ENCODE results near the gene RHCG. TPM values are rescaled to one million over a fixed set of nuclear protein-coding genes. Genes with fewer than 3 reads are reported as not detected.

RHCG gene
- total RNA-seq, 2 donors from 2014 or later = not detected

GRCh38 chr15:89492111-89492641 lies 4.2 kb downstream of the RHCG start:
- H3K9me3 ChIP-seq = no peaks in the 10 kb centered on the region
- TF ChIP-seq CTCF (IDR thresholded peaks at IDR 0.05) = no peak
- peaks cover 0 to 8% of the 10 kb centered on the region in 2 donors for H3K4me1 ChIP-seq (ENCODE audit: control insufficient read depth in 1 of 2, low read depth in 2 of 2)
- H3K27me3 ChIP-seq (replicated peaks; ENCODE audit: insufficient read depth) = no peaks in the 10 kb centered on the region
- ATAC-seq (ENCODE audit: insufficient number of reproducible peaks, low FRiP score, low read depth) = no peak
- no peak for DNase-seq (ENCODE audit: low spot score)
- H3K4me3 ChIP-seq = no peak overlapping the region
- no peak overlapping the region for H3K27ac ChIP-seq
- H3K36me3 ChIP-seq = no peaks in the 10 kb centered on the region

GRCh38 chr15:89490814-89491315 lies 5.5 kb downstream of the RHCG start:
- Histone ChIP-seq H3K9me3 (no peaks in the 10 kb centered on the region), H3K27me3 (replicated peaks; ENCODE audit: insufficient read depth) (no peaks in the 10 kb centered on the region), H3K36me3 (no peaks in the 10 kb centered on the region), H3K27ac (no peak overlapping the region), H3K4me3 (no peak overlapping the region), H3K4me1 (ENCODE audit: control insufficient read depth in 1 of 2, low read depth in 2 of 2) (no peaks in the 10 kb centered on the region)
- ATAC-seq (ENCODE audit: insufficient number of reproducible peaks, low FRiP score, low read depth) (no peak), DNase-seq (ENCODE audit: low spot score) (no peak)
- TF ChIP-seq CTCF (IDR thresholded peaks at IDR 0.05) = no peak

- Histone ChIP-seq H3K27ac (no peak overlapping the region), H3K4me1 (ENCODE audit: control insufficient read depth in 1 of 2, low read depth in 2 of 2) (no peaks in the 10 kb centered on the region), H3K9me3 (no peaks in the 10 kb centered on the region), H3K36me3 (no peaks in the 10 kb centered on the region), H3K4me3 (no peak overlapping the region), H3K27me3 (replicated peaks; ENCODE audit: insufficient read depth) (no peaks in the 10 kb centered on the region)
- TF ChIP-seq CTCF (IDR thresholded peaks at IDR 0.05) = no peak
- DNase-seq (ENCODE audit: low spot score) (no peak), ATAC-seq (ENCODE audit: insufficient number of reproducible peaks, low FRiP score, low read depth) (no peak)
Observed at GRCh38 chr15:89490081-89490813, 6.1 kb downstream of the RHCG start.

- no peak for DNase-seq (ENCODE audit: low spot score)
- Histone ChIP-seq H3K27ac (no peak overlapping the region), H3K4me3 (no peak overlapping the region), H3K4me1 (ENCODE audit: control insufficient read depth in 1 of 2, low read depth in 2 of 2) (no peaks in the 10 kb centered on the region), H3K27me3 (replicated peaks; ENCODE audit: insufficient read depth) (no peaks in the 10 kb centered on the region), H3K36me3 (no peaks in the 10 kb centered on the region), H3K9me3 (no peaks in the 10 kb centered on the region)
- TF ChIP-seq CTCF (IDR thresholded peaks at IDR 0.05) = no peak
- ATAC-seq (ENCODE audit: insufficient number of reproducible peaks, low FRiP score, low read depth) = no peak
Observed at GRCh38 chr15:89489376-89489775, 7.0 kb downstream of the RHCG start.

GRCh38 chr15:89487791-89488190 lies 8.6 kb downstream of the RHCG start:
- no peak for TF ChIP-seq CTCF (IDR thresholded peaks at IDR 0.05)
- Histone ChIP-seq H3K4me3 (no peak overlapping the region), H3K9me3 (no peaks in the 10 kb centered on the region), H3K4me1 (ENCODE audit: control insufficient read depth in 1 of 2, low read depth in 2 of 2) (no peaks in the 10 kb centered on the region), H3K27me3 (replicated peaks; ENCODE audit: insufficient read depth) (no peaks in the 10 kb centered on the region), H3K36me3 (no peaks in the 10 kb centered on the region), H3K27ac (no peak overlapping the region)
- no peak for ATAC-seq (ENCODE audit: insufficient number of reproducible peaks, low FRiP score, low read depth)
- no peak for DNase-seq (ENCODE audit: low spot score)
